Right lobe of liver (tissue), 4 donors: ENCODE measurements around the gene ZNF425.

Experiments
- POLR2A ChIP-seq: fragments of 450-650 bp; IDR thresholded peaks from one replicate; pipeline ENCODE4 v1.6.1; 2017; ENCODE audit warnings: antibody characterized with exemption, mild to moderate bottlenecking
- TF ChIP-seq, protein P1 (sequence below), 4 donors: fragments of 200-600 bp in 3 of 4; fragments of 450-650 bp in 1 of 4; IDR thresholded peaks; one replicate each; pipeline versions ENCODE4 v1.5.1 to v1.8.0; 2016 to 2022; ENCODE audit warnings: antibody characterized with exemption in 4 of 4, mild to moderate bottlenecking in 2 of 4
- donor health status: DM: no; HTN: no; CAD: no.
- donor health status: DM: no; HTN: no; CAD: no.
- donor health status: DM: no; HTN: yes; CAD: no.

DNA sequence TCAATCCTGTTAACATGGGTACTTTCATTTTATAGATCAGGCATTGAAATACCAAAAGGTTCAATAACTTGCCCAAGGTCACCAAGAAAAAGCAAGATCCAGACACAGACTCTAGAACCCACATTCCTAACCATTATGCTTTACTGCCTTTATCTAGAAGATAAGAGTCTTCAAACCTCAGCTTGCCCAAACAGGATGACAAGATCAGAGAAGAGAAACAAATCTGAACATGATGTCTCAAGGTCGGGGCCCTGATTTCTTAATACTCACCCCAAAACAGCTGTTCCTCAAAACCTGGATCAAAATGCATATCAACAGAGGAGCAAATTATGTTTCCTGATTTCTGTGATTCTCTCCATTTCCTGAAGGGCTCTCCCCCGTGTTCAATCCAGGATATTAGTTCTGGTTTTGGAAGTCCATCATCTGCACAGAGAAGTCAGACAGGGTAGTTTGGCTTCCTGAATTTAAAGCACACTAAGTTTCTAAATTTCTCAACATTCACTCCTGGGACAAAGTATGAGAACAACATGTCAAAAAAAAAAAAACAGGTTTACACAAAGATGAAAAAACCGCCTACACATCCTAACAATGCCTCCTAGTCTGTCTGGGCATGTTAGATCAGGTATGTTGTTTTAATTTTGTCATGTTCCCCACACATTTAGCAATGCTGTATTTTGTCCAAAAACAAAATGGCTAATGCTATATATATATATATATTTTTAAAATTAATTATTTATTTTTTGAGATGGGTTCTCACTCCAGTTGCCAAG lies 51.8 kb downstream of the ZNF425 start:
- TF ChIP-seq, protein P1, sequence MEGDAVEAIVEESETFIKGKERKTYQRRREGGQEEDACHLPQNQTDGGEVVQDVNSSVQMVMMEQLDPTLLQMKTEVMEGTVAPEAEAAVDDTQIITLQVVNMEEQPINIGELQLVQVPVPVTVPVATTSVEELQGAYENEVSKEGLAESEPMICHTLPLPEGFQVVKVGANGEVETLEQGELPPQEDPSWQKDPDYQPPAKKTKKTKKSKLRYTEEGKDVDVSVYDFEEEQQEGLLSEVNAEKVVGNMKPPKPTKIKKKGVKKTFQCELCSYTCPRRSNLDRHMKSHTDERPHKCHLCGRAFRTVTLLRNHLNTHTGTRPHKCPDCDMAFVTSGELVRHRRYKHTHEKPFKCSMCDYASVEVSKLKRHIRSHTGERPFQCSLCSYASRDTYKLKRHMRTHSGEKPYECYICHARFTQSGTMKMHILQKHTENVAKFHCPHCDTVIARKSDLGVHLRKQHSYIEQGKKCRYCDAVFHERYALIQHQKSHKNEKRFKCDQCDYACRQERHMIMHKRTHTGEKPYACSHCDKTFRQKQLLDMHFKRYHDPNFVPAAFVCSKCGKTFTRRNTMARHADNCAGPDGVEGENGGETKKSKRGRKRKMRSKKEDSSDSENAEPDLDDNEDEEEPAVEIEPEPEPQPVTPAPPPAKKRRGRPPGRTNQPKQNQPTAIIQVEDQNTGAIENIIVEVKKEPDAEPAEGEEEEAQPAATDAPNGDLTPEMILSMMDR (IDR thresholded peaks at IDR 0.05), result no peak
- no peak for TF ChIP-seq POLR2A
